H1 (cell line): ENCODE results near the gene SPOCK2. TPM values are rescaled to one million over a fixed set of nuclear protein-coding genes. Genes with fewer than 3 reads are reported as not detected.

ENCODE experiments used
- SIX5 ChIP-seq: IDR thresholded peaks from 2 replicates; pipeline ENCODE4 v1.6.1; 2011; ENCODE audit warnings: mild to moderate bottlenecking, low read depth, low read length
- TBP ChIP-seq: IDR thresholded peaks from 2 replicates; pipeline ENCODE4 v1.6.1; 2011; ENCODE audit warnings: low read depth, low read length, improper control_type of control experiment
- polyA plus RNA-seq, 7 experiments: library from polyadenylated mRNA; depleted of rRNA in 3 of 7; stranded (reverse) in 5 of 7; unstranded in 2 of 7; fragments of >200 nt in 5 of 7; fragments of 200-250 nt in 2 of 7; gene quantifications; 1 replicate in 5 of 7; 2 replicates in 1 of 7; 4 replicates in 1 of 7; pipeline versions ENCODE4 v1.2.1 to v1.2.3, GENCODE V29; 2011 to 2013; ENCODE audit warnings: missing spikeins in 2 of 7, mixed read lengths in 2 of 7
- total RNA-seq: library from RNA; stranded (reverse); fragmentation: NEBNext Ultra II Directional; extraction: Animal tissue kit (Norgen Biotek cat#: 25700); gene quantifications from 2 replicates; pipeline ENCODE4 v1.2.1, GENCODE V29; 2021
- TF ChIP-seq, protein P1 (sequence below), 3 experiments: IDR thresholded peaks; 1 replicate in 2 of 3; 2 replicates in 1 of 3; pipeline versions ENCODE4 v1.5.1 to v1.6.1; 2011; ENCODE audit warnings: low read length in 3 of 3, mild to moderate bottlenecking in 3 of 3, inconsistent platforms in 2 of 3, low read depth in 1 of 3, moderate library complexity in 1 of 3; ENCODE audit not compliant: insufficient read depth in 1 of 3; ENCODE audit errors: control extremely low read depth in 1 of 3

The SPOCK2 gene
- total and polyA plus RNA-seq, 2 of the 8 experiments (the other 6 are each of a cell fraction or from before 2014, with no cell fraction given), result 1.5 to 1.9 TPM

DNA sequence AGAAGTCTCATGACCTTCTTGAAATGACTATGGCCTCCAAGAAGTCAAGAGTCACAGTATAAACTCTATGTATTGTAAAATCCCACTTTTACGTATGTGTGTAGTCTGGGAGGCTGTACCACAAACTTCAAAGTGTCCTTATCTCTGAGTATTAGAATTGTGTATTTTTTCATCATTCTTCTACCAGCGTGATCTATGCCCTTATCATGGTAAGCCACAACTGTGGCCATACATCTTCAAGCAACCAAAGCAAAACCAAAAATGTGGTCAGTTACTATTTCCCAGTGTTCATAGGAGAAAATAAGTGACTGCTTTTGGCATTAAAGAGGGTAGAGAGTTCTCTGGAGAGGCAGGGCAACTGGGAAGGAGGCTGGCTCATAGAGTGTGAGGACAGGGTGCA lies 42.8 kb downstream of the SPOCK2 start (continued):
- TF ChIP-seq, protein P1, sequence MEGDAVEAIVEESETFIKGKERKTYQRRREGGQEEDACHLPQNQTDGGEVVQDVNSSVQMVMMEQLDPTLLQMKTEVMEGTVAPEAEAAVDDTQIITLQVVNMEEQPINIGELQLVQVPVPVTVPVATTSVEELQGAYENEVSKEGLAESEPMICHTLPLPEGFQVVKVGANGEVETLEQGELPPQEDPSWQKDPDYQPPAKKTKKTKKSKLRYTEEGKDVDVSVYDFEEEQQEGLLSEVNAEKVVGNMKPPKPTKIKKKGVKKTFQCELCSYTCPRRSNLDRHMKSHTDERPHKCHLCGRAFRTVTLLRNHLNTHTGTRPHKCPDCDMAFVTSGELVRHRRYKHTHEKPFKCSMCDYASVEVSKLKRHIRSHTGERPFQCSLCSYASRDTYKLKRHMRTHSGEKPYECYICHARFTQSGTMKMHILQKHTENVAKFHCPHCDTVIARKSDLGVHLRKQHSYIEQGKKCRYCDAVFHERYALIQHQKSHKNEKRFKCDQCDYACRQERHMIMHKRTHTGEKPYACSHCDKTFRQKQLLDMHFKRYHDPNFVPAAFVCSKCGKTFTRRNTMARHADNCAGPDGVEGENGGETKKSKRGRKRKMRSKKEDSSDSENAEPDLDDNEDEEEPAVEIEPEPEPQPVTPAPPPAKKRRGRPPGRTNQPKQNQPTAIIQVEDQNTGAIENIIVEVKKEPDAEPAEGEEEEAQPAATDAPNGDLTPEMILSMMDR (IDR thresholded peaks at IDR 0.05; ENCODE audit: control extremely low read depth in 1 of 3, insufficient read depth in 1 of 3, low read depth in 1 of 3, low read length in 3 of 3), result no peak
- TF ChIP-seq TBP (no peak), SIX5 (no peak)
